A549 (cell line): ENCODE measurements around the gene RAD51B.

Experiments
- JUN ChIP-seq, 2 experiments: fragments of >200 bp; sonication (Bioruptor Twin); formaldehyde crosslinking; IDR thresholded peaks; 2 replicates in 1 of 2; 3 replicates in 1 of 2; pipeline ENCODE4 v1.6.1; 2016 to 2017
- KDM1A ChIP-seq: fragments of 200-600 bp; sonication (generic); IDR thresholded peaks from 2 replicates; pipeline ENCODE4 v1.6.1; 2016; ENCODE audit warnings: low read depth, mild to moderate bottlenecking
- NR3C1 ChIP-seq: fragments of >200 bp; sonication (Bioruptor Twin); formaldehyde crosslinking; IDR thresholded peaks from 3 replicates; pipeline ENCODE4 v1.6.1; 2017
- TF ChIP-seq, protein P1 (sequence below): fragments of >200 bp; sonication (Bioruptor Twin); formaldehyde crosslinking; IDR thresholded peaks from 3 replicates; pipeline ENCODE4 v1.5.1; 2016

DNA sequence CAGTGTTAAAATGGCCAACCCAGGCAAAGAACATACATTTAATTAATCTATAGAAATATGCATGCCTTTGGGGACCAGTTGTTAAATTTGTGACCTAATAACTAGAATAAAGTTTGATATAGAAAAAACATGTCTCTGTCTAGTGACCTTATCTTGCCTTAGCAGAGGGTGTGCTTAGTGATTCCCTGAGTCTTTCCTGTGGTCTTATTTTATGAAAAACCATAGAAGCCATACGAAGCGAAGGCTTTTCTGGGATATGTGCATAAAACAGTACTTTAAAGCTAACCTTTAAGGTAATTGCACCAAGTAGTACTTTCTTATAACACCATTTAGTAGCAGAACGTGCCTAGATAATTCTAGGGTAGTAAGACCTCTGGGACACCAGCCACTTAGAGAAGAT is 593.9 kb downstream of the RAD51B start:
- no peak for TF ChIP-seq KDM1A
- TF ChIP-seq, protein P1, sequence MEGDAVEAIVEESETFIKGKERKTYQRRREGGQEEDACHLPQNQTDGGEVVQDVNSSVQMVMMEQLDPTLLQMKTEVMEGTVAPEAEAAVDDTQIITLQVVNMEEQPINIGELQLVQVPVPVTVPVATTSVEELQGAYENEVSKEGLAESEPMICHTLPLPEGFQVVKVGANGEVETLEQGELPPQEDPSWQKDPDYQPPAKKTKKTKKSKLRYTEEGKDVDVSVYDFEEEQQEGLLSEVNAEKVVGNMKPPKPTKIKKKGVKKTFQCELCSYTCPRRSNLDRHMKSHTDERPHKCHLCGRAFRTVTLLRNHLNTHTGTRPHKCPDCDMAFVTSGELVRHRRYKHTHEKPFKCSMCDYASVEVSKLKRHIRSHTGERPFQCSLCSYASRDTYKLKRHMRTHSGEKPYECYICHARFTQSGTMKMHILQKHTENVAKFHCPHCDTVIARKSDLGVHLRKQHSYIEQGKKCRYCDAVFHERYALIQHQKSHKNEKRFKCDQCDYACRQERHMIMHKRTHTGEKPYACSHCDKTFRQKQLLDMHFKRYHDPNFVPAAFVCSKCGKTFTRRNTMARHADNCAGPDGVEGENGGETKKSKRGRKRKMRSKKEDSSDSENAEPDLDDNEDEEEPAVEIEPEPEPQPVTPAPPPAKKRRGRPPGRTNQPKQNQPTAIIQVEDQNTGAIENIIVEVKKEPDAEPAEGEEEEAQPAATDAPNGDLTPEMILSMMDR, result no peak
- TF ChIP-seq JUN (IDR thresholded peaks at IDR 0.05), result no peak
- no peak for TF ChIP-seq NR3C1
